Cardiac fibroblast (primary cell): Measurements from ENCODE around the gene BYSL.

Source experiments
- DNase-seq, 2 donors: peaks; one replicate each; pipeline versions ENCODE4 v3.0.0 to v3.0.0-alpha.2; 2010; ENCODE audit warnings: low read depth in 2 of 2
- H3K4me3 ChIP-seq, 2 donors: replicated peaks in 1 of 2; 1 replicate in 1 of 2; 2 replicates in 1 of 2; pipeline ENCODE4 v1.5.1; 2011; ENCODE audit warnings: low read depth in 2 of 2, low read length in 2 of 2, mild to moderate bottlenecking in 2 of 2, moderate library complexity in 1 of 2
- TF ChIP-seq, protein P1 (sequence below): IDR thresholded peaks from one replicate; pipeline ENCODE4 v1.5.1; 2011; ENCODE audit warnings: low read depth, mild to moderate bottlenecking, low read length, inconsistent platforms

The BYSL gene

DNA sequence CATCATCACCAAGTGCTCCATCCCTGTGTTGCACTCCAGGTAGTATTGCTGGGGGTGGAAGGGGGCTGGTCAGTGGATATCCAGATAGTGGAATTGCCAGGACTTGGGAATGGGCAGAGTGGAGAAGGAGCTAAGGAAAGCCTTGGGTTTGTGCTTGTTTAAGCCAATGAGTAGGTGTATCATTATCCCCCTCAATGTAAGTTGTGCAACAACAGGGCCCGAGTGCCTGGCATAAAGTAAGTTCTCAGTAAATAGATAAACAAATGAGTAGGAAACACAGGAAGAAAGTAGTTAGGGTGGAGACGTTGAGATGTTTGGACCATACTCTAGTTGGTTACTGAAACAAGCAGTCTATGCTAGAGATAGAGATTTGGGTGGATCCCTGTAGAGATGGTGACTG is 10.5 kb downstream of the BYSL start:
- no peak overlapping the region for H3K4me3 ChIP-seq
- DNase-seq: no peak
- TF ChIP-seq, protein P1, sequence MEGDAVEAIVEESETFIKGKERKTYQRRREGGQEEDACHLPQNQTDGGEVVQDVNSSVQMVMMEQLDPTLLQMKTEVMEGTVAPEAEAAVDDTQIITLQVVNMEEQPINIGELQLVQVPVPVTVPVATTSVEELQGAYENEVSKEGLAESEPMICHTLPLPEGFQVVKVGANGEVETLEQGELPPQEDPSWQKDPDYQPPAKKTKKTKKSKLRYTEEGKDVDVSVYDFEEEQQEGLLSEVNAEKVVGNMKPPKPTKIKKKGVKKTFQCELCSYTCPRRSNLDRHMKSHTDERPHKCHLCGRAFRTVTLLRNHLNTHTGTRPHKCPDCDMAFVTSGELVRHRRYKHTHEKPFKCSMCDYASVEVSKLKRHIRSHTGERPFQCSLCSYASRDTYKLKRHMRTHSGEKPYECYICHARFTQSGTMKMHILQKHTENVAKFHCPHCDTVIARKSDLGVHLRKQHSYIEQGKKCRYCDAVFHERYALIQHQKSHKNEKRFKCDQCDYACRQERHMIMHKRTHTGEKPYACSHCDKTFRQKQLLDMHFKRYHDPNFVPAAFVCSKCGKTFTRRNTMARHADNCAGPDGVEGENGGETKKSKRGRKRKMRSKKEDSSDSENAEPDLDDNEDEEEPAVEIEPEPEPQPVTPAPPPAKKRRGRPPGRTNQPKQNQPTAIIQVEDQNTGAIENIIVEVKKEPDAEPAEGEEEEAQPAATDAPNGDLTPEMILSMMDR: no peak

DNA sequence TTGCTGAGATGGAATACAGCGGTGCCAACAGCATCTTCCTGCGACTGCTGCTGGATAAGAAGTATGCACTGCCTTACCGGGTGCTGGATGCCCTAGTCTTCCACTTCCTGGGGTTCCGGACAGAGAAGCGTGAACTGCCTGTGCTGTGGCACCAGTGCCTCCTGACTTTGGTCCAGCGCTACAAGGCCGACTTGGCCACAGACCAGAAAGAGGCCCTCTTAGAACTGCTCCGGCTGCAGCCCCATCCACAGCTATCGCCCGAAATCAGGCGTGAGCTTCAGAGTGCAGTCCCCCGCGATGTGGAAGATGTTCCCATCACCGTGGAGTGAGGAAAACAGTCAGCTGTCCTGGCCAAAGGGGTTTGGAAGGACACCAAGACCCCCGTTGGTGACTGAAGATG is 11.1 kb downstream of the BYSL start:
- no peak overlapping the region for H3K4me3 ChIP-seq
- TF ChIP-seq, protein P1: no peak
- no peak for DNase-seq

DNA sequence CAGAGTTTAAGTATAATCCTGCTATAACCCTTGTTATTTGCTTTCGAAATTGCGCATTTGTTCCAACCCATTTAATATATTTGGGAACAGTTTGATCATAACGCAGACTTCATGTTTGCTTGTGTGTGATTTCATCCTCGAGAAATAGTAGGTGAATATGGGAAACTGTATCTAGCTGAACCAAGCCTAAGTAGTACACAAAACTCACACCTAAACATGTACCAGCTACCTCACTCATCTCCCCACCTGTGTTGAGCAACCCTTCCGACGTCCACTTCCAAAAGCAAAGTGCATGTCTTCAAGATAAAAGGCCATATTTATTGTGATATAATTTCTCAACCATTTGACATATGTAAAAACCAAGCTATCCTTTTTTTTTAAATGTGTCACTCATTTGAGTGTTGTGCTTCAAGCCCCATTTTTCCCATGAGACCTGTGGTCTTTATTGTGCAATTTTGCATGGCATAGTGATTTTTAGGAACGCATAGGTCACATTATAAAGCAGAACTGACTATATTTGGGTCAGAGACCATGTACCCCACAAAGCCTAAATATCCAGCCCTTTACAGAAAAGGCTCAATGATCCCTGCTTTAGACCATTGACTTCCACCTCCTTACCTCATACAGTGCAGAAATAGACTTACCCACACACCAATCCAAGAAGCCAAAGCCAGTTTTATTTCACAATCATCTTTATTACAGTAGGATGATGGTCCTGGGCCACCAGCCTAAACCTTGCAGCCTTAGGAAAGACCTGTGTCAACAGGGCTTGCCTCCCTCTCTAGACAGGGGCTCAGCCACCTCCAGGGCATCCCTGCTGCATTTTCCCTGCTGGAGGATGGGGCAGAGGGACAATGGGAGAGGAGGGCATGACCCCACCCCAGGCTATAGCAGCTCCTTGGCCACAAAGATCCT is 13.2 kb downstream of the BYSL start:
- H3K4me3 ChIP-seq: no peak overlapping the region
- TF ChIP-seq, protein P1: no peak
- DNase-seq: peak in 1 of 2 donors; percentile 14

GRCh38 chr6:41935193-41935574 is 13.9 kb downstream of the BYSL start:
- no peak overlapping the region for H3K4me3 ChIP-seq
- TF ChIP-seq, protein P1: no peak
- no peak for DNase-seq

DNA sequence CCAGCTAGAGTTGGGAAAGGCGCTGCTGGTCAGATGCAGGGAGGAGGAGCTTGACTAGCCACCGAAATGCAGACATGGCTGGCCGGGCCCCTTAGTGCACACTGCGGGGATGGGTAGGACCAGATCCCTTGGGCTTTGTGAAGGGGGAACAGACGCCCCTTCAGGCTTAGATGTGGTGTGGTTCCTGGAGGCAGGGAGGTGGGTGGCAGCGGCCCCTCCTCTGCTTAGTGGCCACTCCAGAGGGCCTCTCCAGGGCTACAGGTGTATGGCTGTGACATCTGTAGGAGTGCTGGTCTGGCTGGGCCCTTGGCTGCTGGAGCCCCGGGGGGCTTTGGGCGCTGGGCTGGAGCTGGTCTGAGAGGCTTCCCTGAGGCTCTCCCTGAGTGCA is 14.4 kb downstream of the BYSL start:
- TF ChIP-seq, protein P1: no peak
- H3K4me3 ChIP-seq: no peak overlapping the region
- no peak for DNase-seq

- H3K4me3 ChIP-seq: no peak overlapping the region
- DNase-seq: peak; percentile 91 to 97
- TF ChIP-seq, protein P1: peak; percentile 94
Observed at GRCh38 chr6:41936073-41936837, 15.0 kb downstream of the BYSL start.
